Right renal cortex interstitium (tissue), 3 donors: Measurements from ENCODE around the gene ADAMTS12. TPM values are rescaled to one million over a fixed set of nuclear protein-coding genes. Genes with fewer than 3 reads are reported as not detected.
A peak's percentile ranks its signal among the peaks of the same experiment; 100 is the strongest.
"Not testable (repeated sequence)": the region's sequence is repeated elsewhere in the genome, so short reads cannot be mapped to it uniquely, and the experiment has no call there.

Experiments
- DNase-seq, 3 donors: peaks; one replicate each; pipeline ENCODE4 v3.0.0-alpha.2; 2013; ENCODE audit warnings: low read depth in 3 of 3, low spot score in 2 of 3
- polyA plus RNA-seq, 3 donors: library from polyadenylated mRNA; unstranded; fragments of 120-200 nt; gene quantifications; one replicate each; pipeline ENCODE4 v1.2.1, GENCODE V29; 2013; ENCODE audit not compliant: insufficient read length in 3 of 3

The ADAMTS12 gene
- polyA plus RNA-seq, 3 donors = 14.3 to 16.9 (median 14.8) TPM

- peak in 2 of 3 donors; percentile 13 to 14 for DNase-seq
Observed at GRCh38 chr5:33556330-33557328, 335.2 kb downstream of the ADAMTS12 start.

GRCh38 chr5:33549982-33550567, 341.7 kb downstream of the ADAMTS12 start:
- no peak for DNase-seq

- DNase-seq = not testable (repeated sequence)
Observed at GRCh38 chr5:33539790-33540189, 352.0 kb downstream of the ADAMTS12 start.

- DNase-seq = no peak
Observed at GRCh38 chr5:33539212-33539611, 352.6 kb downstream of the ADAMTS12 start.

GRCh38 chr5:33538201-33538600, 353.6 kb downstream of the ADAMTS12 start:
- no peak for DNase-seq

GRCh38 chr5:33537240-33537639, 354.6 kb downstream of the ADAMTS12 start:
- DNase-seq = no peak

GRCh38 chr5:33536802-33537201, 355.0 kb downstream of the ADAMTS12 start:
- DNase-seq = no peak

- DNase-seq = no peak
Observed at GRCh38 chr5:33531824-33532223, 360.0 kb downstream of the ADAMTS12 start.

GRCh38 chr5:33531037-33531298, 360.8 kb downstream of the ADAMTS12 start:
- DNase-seq = no peak

GRCh38 chr5:33530183-33531036, 361.4 kb downstream of the ADAMTS12 start:
- no peak for DNase-seq

GRCh38 chr5:33527696-33528095, 364.1 kb downstream of the ADAMTS12 start:
- no peak for DNase-seq

GRCh38 chr5:33526755-33527154, 365.0 kb downstream of the ADAMTS12 start:
- no peak for DNase-seq

GRCh38 chr5:33524476-33524875, 367.3 kb downstream of the ADAMTS12 start:
- DNase-seq = no peak

- no peak for DNase-seq
Observed at GRCh38 chr5:33523208-33523771, 368.5 kb downstream of the ADAMTS12 start.

- DNase-seq = no peak
Observed at GRCh38 chr5:33516421-33516820, 375.4 kb downstream of the ADAMTS12 start.

- not testable (repeated sequence) for DNase-seq
Observed at GRCh38 chr5:33515366-33515765, 376.4 kb downstream of the ADAMTS12 start.

- no peak for DNase-seq
Observed at GRCh38 chr5:33513462-33514185, 378.2 kb downstream of the ADAMTS12 start.

GRCh38 chr5:33509036-33509435, 382.8 kb downstream of the ADAMTS12 start:
- no peak for DNase-seq

- no peak for DNase-seq
Observed at GRCh38 chr5:33507426-33507825, 384.4 kb downstream of the ADAMTS12 start.

GRCh38 chr5:33504570-33504969, 387.2 kb downstream of the ADAMTS12 start:
- no peak for DNase-seq
